ENCODE data around the gene ACTG1.

Gene ACTG1

GRCh38 chr17:81466564-81467472, 45.8 kb downstream of the ACTG1 start:
- ATAC-seq = no peak
- no peak for TF ChIP-seq ISL1 (CRISPR knock-in tag; IDR thresholded peaks at IDR 0.05)
- no peak for TF ChIP-seq ESRRG (CRISPR knock-in tag; IDR thresholded peaks at IDR 0.05)
- TF ChIP-seq, protein P1, sequence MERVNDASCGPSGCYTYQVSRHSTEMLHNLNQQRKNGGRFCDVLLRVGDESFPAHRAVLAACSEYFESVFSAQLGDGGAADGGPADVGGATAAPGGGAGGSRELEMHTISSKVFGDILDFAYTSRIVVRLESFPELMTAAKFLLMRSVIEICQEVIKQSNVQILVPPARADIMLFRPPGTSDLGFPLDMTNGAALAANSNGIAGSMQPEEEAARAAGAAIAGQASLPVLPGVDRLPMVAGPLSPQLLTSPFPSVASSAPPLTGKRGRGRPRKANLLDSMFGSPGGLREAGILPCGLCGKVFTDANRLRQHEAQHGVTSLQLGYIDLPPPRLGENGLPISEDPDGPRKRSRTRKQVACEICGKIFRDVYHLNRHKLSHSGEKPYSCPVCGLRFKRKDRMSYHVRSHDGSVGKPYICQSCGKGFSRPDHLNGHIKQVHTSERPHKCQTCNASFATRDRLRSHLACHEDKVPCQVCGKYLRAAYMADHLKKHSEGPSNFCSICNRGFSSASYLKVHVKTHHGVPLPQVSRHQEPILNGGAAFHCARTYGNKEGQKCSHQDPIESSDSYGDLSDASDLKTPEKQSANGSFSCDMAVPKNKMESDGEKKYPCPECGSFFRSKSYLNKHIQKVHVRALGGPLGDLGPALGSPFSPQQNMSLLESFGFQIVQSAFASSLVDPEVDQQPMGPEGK (CRISPR knock-in tag; IDR thresholded peaks at IDR 0.05; ENCODE audit: borderline replicate concordance) = no peak
- no peak for TF ChIP-seq ARNTL (CRISPR knock-in tag; IDR thresholded peaks at IDR 0.05; ENCODE audit: borderline replicate concordance, low read depth)
- TF ChIP-seq GLIS3 (CRISPR knock-in tag; IDR thresholded peaks at IDR 0.05) = no peak
- TF ChIP-seq ZNF70 (CRISPR knock-in tag; IDR thresholded peaks at IDR 0.05) = no peak
- no peak for TF ChIP-seq SNAI2 (CRISPR knock-in tag; IDR thresholded peaks at IDR 0.05)
- no peak for TF ChIP-seq CSDC2 (CRISPR knock-in tag; IDR thresholded peaks at IDR 0.05)

DNA sequence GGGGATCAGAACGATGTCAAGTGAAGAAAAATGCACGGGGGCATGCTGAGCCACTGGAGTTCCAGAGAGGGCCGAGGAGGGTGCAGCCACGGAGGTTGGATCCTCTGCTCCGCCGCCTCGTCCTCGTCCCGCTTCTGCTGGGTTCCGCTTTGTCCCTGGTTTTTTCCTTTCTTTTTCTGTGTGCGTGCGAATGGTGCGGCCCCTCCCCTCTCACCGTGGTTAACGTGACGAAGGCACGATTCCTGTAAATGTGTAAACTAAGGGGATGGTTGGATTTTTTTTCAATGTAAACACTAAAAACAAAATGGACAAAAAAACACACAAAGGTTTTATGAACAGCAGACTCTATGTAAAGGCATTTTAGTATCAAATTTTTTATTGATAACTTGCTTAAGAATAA, 46.7 kb downstream of the ACTG1 start:
- TF ChIP-seq ZC3H10 (CRISPR knock-in tag; IDR thresholded peaks at IDR 0.05) (no peak), TOX (CRISPR knock-in tag; IDR thresholded peaks at IDR 0.05; ENCODE audit: borderline replicate concordance) (no peak), ARNTL (CRISPR knock-in tag; IDR thresholded peaks at IDR 0.05; ENCODE audit: borderline replicate concordance, low read depth) (no peak), CREB5 (CRISPR knock-in tag; IDR thresholded peaks at IDR 0.05; ENCODE audit: low read depth) (no peak), TCF4 (CRISPR knock-in tag; IDR thresholded peaks at IDR 0.05; ENCODE audit: borderline replicate concordance) (no peak), ZNF70 (CRISPR knock-in tag; IDR thresholded peaks at IDR 0.05) (no peak)
- TF ChIP-seq, protein P2, sequence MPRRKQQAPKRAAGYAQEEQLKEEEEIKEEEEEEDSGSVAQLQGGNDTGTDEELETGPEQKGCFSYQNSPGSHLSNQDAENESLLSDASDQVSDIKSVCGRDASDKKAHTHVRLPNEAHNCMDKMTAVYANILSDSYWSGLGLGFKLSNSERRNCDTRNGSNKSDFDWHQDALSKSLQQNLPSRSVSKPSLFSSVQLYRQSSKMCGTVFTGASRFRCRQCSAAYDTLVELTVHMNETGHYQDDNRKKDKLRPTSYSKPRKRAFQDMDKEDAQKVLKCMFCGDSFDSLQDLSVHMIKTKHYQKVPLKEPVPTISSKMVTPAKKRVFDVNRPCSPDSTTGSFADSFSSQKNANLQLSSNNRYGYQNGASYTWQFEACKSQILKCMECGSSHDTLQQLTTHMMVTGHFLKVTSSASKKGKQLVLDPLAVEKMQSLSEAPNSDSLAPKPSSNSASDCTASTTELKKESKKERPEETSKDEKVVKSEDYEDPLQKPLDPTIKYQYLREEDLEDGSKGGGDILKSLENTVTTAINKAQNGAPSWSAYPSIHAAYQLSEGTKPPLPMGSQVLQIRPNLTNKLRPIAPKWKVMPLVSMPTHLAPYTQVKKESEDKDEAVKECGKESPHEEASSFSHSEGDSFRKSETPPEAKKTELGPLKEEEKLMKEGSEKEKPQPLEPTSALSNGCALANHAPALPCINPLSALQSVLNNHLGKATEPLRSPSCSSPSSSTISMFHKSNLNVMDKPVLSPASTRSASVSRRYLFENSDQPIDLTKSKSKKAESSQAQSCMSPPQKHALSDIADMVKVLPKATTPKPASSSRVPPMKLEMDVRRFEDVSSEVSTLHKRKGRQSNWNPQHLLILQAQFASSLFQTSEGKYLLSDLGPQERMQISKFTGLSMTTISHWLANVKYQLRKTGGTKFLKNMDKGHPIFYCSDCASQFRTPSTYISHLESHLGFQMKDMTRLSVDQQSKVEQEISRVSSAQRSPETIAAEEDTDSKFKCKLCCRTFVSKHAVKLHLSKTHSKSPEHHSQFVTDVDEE (CRISPR knock-in tag; IDR thresholded peaks at IDR 0.05) = no peak
- ATAC-seq = no peak

GRCh38 chr17:81464586-81464985, 48.0 kb downstream of the ACTG1 start:
- TF ChIP-seq, protein P1 (CRISPR knock-in tag; IDR thresholded peaks at IDR 0.05; ENCODE audit: borderline replicate concordance) = no peak
- TF ChIP-seq, protein P3, sequence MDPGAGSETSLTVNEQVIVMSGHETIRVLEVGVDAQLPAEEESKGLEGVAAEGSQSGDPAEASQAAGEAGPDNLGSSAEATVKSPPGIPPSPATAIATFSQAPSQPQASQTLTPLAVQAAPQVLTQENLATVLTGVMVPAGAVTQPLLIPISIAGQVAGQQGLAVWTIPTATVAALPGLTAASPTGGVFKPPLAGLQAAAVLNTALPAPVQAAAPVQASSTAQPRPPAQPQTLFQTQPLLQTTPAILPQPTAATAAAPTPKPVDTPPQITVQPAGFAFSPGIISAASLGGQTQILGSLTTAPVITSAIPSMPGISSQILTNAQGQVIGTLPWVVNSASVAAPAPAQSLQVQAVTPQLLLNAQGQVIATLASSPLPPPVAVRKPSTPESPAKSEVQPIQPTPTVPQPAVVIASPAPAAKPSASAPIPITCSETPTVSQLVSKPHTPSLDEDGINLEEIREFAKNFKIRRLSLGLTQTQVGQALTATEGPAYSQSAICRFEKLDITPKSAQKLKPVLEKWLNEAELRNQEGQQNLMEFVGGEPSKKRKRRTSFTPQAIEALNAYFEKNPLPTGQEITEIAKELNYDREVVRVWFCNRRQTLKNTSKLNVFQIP (CRISPR knock-in tag; IDR thresholded peaks at IDR 0.05; ENCODE audit: borderline replicate concordance, low read depth) = no peak
- TF ChIP-seq CSDC2 (CRISPR knock-in tag; IDR thresholded peaks at IDR 0.05) (no peak), TCF4 (CRISPR knock-in tag; IDR thresholded peaks at IDR 0.05; ENCODE audit: borderline replicate concordance) (no peak), ZFP3 (CRISPR knock-in tag; IDR thresholded peaks at IDR 0.05) (no peak), ZFP30 (CRISPR knock-in tag; IDR thresholded peaks at IDR 0.05) (no peak), SNAI2 (CRISPR knock-in tag; IDR thresholded peaks at IDR 0.05) (no peak), ZNF565 (CRISPR knock-in tag; conservative IDR thresholded peaks at IDR 0.05; ENCODE audit: low read depth) (no peak), RARB (CRISPR knock-in tag; IDR thresholded peaks at IDR 0.05) (no peak), GLIS3 (CRISPR knock-in tag; IDR thresholded peaks at IDR 0.05) (no peak), ZNF8 (CRISPR knock-in tag; IDR thresholded peaks at IDR 0.05) (no peak)
- TF ChIP-seq, protein P2 (CRISPR knock-in tag; IDR thresholded peaks at IDR 0.05) = no peak
- no peak for ATAC-seq
